Measurements from ENCODE around the gene POLR2J3.
"Not testable (repeated sequence)": the region's sequence is repeated elsewhere in the genome, so short reads cannot be mapped to it uniquely, and the experiment has no call there.

The POLR2J3 gene

GRCh38 chr7:102581722-102582121 is 9.3 kb upstream of the POLR2J3 start:
- not testable (repeated sequence) for DNase-seq

DNA sequence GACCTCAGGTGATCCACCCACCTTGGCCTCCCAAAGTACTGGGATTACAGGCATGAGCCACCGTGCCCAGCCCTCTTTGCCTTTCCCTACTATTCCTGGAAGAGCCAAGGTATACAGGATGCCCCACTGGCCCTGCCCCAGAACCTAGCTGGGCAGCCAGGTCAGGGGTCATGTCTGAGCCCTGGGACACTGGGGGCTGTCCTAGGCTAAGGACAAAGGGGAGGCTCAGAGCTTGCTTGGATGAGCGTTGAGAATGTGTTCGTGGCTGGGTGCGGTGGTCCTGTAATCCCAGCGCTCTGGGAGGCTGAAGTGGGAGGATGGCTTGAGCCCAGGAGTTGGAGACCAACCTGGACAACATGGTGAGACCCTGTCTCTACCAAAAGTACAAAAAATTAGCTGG is 6.1 kb upstream of the POLR2J3 start:
- DNase-seq, result not testable (repeated sequence)

DNA sequence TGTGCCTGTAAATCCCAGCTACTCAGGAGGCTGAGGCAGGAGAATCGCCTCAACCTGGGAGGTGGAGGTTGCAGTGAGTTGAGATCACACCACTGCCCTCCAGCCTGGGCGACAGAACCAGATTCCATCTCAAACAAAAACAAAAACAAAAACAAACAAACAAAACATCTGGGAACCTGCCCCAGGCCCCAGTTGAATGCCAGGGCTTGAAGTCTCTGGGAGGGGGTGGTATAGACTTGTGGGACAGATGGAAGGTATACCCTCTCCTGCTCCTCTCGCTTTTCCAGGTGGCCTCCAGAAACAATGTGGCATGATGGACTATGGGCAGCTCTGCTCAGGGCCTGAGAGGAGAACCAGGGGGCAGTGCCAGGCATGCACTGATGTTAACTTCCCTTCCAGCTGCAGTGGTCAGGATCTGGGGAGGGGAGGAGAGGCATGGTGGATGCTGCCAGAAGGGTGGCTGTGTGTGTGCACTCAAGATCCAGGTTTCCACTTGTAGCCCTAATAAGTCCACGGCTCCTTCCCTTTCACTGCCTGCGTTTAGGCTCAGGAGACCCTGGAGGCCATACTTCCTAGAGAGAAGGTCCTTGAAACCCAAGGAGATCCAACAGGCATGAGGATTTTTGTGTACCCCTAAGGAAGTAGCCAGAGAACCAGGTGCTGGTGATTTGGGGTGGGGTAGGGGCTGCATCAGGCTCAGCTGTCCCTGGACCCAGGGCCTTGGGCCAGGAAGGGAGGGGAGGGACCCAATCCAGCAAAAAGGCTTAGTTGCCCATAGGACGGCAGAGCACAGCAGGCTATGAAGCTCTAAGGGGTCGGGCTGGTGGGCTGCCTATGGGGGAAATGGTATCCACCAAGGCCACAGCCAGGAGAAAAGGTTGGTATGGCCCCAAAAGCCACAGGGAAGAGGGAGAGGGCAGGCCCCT is 5.2 kb upstream of the POLR2J3 start:
- DNase-seq, result not testable (repeated sequence)

DNA sequence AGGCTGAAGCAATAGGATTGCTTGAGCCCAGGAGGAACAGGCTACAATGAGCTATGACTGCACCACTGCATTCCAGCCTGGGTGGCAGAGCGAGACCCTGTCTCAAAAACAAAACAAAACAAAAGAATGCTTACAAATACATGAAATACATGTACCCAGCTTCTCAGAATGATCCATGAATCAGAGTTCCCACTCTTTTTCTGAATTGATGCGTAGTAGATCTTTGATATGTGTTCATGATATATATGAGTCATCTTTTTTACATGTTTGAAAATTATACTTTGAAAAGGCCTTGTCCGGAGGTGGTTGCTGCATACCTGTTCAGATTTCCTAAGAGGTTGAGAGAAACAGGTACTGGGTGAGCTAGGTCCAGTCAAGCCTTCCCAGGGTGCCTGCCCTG is 4.0 kb upstream of the POLR2J3 start:
- DNase-seq, result not testable (repeated sequence)

- not testable (repeated sequence) for DNase-seq
Observed at GRCh38 chr7:102574607-102575006, 2.2 kb upstream of the POLR2J3 start.

- not testable (repeated sequence) for DNase-seq
Observed at GRCh38 chr7:102568620-102569019, 3.8 kb downstream of the POLR2J3 start.

DNA sequence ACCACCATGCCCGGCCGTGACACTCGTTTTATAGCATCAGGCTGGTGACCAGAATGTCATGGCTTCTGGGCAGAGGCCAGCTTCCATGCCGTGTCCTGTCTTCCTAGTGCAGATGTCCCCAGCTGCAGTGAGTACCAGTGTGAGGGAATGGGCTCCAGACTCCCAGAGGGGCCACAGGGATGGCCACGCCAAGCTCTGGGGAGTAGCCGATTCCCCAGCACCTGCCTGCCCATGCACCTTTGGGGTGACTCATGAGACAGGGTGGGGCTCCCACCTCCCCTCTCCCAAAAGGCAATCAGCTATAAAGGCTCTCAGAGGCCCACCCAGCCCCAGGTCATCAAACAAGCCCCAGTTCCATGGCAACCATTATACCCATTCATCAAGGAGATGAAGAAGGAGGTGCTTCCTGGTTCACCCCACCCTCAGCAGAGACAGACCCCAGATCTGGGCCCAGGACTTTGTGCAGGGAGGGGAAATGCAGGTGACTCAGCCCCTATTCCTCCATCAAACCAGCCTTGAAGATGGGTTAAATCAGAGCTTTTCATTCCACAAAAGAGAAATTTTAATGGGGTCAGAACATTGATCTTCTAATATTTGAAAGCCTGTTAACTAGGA is 21.5 kb downstream of the POLR2J3 start, which contains the start of gene SPDYE2:
Gene SPDYE2 (plus strand): TSS at position 419 of the 615 bp plus-strand sequence. CDS start 2,030 bp downstream, outside the sequence.
- DNase-seq, result not testable (repeated sequence)

- DNase-seq, result not testable (repeated sequence)
Observed at GRCh38 chr7:102546353-102546752, 26.0 kb downstream of the POLR2J3 start.

DNA sequence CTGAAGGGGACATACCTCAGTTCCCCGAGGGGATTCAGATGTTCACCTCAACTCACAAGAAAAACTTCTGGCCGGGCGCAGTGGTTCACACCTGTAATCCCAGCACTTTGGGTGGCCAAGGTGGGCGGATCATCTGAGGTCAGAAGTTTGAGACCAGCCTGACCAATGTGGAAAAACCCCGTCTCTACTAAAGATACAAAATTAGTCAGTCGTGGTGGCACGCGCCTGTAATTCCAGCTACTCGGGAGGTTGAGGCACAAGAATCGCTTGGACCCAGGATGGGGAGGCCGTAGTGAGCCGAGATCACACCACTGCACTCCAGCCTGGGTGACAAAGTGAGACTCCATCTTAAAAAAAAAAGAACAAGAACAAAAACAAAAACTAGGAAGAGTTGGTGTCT is 27.1 kb downstream of the POLR2J3 start:
- not testable (repeated sequence) for DNase-seq

DNA sequence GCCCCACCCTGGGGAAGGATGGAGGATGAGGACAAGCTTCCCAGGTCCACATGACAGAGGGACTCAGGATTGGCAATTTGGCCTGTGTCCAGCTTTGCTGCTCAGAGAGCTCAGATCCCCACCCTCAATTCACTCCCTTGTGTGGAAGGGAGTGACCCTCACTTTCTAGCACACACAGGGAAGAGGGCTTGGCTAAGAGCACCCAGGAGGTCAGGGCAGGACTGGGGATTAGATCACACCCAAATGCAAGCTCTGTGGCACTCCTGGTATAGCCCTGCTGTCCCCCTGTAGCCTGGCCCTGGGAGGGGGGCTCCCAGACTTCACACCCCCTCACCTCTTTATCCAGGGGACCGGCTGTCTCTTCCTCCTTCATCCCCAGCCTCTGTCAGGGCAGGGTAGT is 28.0 kb downstream of the POLR2J3 start:
- not testable (repeated sequence) for DNase-seq

- DNase-seq, result not testable (repeated sequence)
Observed at GRCh38 chr7:102543596-102543995, 28.8 kb downstream of the POLR2J3 start, which contains the start of gene UPK3BL2. TSS of gene UPK3BL2 (minus strand) at chr7:102543696. CDS start at chr7:102543636, 60 bp downstream.

DNA sequence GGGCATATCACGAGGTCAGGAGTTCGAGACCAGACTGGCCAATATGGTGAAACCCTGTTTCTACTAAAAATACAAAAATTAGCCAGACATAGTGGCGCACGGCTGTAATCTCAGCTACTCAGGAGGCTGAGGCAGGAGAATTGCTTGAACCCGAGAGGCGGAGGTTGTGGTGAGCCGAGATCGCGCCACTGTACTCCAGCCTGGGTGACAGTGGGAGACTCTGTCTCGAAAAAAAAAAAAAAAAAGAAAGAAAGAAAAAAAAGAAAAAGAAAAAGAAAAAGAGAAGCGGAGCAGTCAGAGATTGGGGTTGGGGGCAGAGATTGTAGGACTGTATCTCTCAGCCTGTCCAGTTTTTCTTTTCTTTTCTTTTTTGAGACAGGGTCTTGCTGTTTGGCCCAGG is 29.6 kb downstream of the POLR2J3 start:
- not testable (repeated sequence) for DNase-seq

- not testable (repeated sequence) for DNase-seq
Observed at GRCh38 chr7:102542083-102542482, 30.3 kb downstream of the POLR2J3 start.

- DNase-seq, result not testable (repeated sequence)
Observed at GRCh38 chr7:102540604-102541003, 31.8 kb downstream of the POLR2J3 start.

- not testable (repeated sequence) for DNase-seq
Observed at GRCh38 chr7:102535062-102535615, 37.2 kb downstream of the POLR2J3 start.

DNA sequence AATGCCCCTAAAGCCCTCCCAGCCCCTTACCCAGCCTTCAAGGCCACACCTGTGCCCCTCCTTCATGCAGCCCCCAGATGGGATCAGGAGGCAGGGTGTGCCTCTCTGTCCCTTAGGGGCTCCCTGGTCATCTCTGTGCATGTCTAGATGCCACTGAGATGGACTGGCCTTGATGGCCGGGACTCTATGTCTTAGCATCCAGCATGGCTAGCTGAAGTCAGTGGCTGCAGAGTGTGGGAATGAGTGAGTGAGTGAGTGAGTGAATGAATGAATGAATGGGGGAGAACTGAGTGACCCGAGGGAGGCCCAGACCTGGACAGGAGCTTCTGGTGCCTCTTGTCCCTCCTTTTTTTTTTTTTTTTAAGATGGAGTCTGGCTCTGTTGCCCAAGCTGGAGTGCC is 40.3 kb downstream of the POLR2J3 start:
- not testable (repeated sequence) for DNase-seq

DNA sequence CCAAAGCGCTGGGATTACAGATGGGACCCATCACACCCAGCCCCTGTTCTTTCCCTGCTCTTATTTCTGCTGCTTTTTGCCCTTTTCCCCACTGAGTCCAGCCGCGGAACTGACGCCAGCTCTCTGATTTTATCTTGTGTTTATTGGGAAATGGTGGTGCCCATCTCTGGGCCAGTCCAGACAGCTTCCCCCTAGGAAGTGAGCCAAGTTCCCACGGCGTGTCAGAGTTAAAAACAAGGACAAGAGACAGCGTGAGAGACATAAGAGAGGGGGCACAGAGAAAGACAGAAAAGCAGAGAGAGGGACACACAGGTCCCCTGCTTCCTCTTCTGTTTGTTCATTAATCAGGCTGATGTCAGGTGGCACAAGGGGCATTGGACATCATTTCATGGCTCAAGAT is 40.8 kb downstream of the POLR2J3 start:
- not testable (repeated sequence) for DNase-seq

GRCh38 chr7:102527822-102528793 is 44.3 kb downstream of the POLR2J3 start:
- DNase-seq, result not testable (repeated sequence)

DNA sequence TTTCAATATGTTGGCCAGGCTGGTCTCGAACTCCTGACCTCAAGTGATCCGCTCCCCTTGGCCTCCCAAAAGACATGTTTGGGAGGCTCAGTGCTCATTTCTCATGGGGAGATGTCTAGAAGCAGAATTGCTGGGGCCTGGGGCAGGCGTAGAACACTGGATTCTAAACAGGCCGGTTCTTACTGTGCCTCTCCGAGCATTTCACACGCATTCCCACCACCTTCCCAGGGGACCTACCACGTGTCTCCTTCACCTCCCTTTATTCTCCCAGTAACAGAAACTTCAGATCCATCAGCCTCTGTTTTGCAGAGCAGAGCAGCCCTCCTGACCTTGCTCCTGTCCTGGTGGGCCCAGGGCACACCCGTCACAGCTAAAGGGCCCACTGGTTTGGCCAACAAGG is 45.2 kb downstream of the POLR2J3 start:
- not testable (repeated sequence) for DNase-seq

DNA sequence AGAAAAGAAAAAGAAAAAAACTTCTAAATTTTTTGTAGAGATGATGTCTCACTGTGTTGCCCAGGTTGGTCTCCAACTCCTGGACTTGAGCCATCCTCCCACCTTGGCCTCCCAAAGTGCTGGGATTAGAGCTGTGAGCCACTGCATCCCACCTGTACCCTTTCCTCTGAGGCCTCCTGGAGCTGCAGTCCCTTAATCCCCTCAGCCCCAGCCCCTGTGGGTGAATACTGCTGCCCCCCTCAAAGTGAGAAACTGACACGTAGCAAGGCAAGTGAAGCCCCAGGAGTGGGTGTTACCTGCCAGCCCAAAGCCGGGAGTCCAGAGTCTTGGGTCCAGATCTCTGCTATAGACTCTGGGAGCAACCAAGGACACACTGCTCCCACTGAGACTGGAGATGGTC is 47.6 kb downstream of the POLR2J3 start:
- not testable (repeated sequence) for DNase-seq

DNA sequence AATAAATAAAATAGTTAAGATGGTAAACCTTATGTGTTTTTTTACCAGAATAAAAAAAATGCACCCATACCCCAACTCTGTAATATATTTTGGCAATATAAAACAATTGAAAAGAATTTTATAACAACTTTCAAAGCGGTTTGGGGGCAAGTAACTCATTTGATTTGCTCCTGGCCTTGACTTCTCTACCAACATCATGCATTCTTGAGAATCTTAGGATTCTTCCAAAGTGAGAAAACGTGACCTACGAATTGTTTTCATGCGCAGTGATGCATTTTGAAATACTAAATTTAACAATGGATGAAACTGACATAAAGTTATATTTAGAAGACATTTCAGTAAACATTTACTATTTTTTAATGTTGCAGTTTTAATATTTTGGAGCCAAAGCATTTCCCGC is 51.6 kb downstream of the POLR2J3 start:
- not testable (repeated sequence) for DNase-seq

DNA sequence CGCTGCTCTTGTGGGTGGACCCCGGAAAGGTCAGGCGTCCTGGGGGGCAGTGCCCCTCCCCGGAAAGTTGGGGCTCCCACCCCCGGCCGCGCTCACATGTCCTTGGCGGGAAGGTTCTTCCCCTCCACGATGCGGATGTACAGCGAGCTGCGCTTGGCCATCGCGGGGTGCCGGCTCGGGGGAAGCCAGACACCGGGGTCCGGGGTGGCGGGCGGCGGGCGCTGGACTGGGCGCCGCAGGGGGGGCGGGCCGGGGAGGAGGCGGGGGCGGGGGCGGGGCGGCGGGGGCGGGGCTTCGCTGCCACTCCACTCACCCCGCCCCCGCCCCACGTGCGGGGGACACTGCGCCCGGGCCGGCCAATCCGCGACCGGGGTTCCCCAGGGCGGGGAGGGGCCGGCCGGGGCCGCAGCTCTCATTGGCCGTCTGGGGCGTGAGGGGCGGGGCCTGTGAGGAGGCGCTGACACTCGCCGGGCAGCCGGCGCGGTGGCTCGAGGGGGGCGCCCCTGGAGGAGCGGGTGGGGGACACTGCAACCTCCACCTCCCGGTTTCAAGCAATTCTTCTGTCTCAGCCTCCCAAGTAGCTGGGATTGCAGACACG is 54.7 kb downstream of the POLR2J3 start, which contains the start of gene RASA4B:
Gene RASA4B (minus strand): TSS at position 228 of the 598 bp plus-strand sequence. CDS start 67 bp downstream, at position 161.
- not testable (repeated sequence) for DNase-seq
